ENCODE results near the gene TNP1.

The TNP1 gene

GRCh38 chr2:216855079-216855478 lies 4.8 kb downstream of the TNP1 start:
- H3K4me3 ChIP-seq (ENCODE audit: low read depth, low read length): no peak overlapping the region
- no peak for DNase-seq (ENCODE audit: low read depth)
- TF ChIP-seq, protein P1, sequence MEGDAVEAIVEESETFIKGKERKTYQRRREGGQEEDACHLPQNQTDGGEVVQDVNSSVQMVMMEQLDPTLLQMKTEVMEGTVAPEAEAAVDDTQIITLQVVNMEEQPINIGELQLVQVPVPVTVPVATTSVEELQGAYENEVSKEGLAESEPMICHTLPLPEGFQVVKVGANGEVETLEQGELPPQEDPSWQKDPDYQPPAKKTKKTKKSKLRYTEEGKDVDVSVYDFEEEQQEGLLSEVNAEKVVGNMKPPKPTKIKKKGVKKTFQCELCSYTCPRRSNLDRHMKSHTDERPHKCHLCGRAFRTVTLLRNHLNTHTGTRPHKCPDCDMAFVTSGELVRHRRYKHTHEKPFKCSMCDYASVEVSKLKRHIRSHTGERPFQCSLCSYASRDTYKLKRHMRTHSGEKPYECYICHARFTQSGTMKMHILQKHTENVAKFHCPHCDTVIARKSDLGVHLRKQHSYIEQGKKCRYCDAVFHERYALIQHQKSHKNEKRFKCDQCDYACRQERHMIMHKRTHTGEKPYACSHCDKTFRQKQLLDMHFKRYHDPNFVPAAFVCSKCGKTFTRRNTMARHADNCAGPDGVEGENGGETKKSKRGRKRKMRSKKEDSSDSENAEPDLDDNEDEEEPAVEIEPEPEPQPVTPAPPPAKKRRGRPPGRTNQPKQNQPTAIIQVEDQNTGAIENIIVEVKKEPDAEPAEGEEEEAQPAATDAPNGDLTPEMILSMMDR (IDR thresholded peaks at IDR 0.05; ENCODE audit: low read depth, low read length, missing control alignments): no peak
- in situ Hi-C loops (cut with HindIII; ENCODE audit: low sequenced_read_pairs): no loop called here

- TF ChIP-seq, protein P1 (IDR thresholded peaks at IDR 0.05; ENCODE audit: low read depth, low read length, missing control alignments): no peak
- no peak overlapping the region for H3K4me3 ChIP-seq (ENCODE audit: low read depth, low read length)
- in situ Hi-C loops (cut with HindIII; ENCODE audit: low sequenced_read_pairs): no loop called here
- DNase-seq (ENCODE audit: low read depth): no peak
These were observed 8.3 kb downstream of the TNP1 start for GRCh38 chr2:216851486-216852090.

GRCh38 chr2:216850665-216851322 lies 9.1 kb downstream of the TNP1 start:
- H3K4me3 ChIP-seq (ENCODE audit: low read depth, low read length): no peak overlapping the region
- DNase-seq (ENCODE audit: low read depth): no peak
- in situ Hi-C loops (cut with HindIII; ENCODE audit: low sequenced_read_pairs): no loop called here
- TF ChIP-seq, protein P1 (IDR thresholded peaks at IDR 0.05; ENCODE audit: low read depth, low read length, missing control alignments): no peak

DNA sequence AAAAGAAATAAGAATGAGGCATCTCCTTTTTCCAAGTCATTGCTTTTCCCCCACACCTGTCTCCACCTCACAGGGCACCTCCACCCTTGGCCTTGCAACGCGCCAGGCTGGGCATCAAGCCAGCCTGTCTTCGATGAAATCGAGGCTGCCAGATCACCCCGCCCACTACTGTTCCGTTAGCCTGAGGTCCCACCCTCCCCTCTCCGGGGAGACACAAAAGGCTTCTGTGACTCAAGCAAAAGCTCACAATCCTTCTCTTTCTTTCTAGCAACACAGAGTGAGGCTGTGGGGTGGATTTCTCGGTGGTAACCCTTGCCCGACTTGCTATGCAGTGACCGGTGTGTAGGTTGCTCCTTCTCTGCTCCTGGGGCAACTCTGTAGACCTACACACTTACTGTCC lies 9.9 kb downstream of the TNP1 start:
- no peak overlapping the region for H3K4me3 ChIP-seq (ENCODE audit: low read depth, low read length)
- in situ Hi-C loops (cut with HindIII; ENCODE audit: low sequenced_read_pairs): no loop called here
- TF ChIP-seq, protein P1 (IDR thresholded peaks at IDR 0.05; ENCODE audit: low read depth, low read length, missing control alignments): no peak
- no peak for DNase-seq (ENCODE audit: low read depth)

DNA sequence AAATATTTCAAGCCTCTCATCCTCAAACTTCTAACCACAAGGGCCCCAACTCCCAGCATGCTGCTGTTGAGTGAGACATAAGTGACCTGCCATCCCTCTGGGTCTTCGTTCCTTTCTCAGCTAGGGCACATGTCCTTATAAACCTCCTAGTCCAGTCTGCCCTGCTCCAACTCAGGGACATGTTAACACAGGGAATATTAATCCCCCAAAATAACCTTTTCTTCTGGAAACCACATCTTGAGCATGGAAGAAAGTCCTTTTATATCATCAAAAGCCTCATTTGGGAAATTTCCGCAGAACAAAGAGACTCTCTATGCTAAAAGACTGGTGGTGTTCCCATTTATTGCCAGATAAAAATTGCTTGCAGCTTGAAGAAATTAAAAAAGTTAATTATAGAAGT lies 14.4 kb downstream of the TNP1 start:
- in situ Hi-C loops (cut with HindIII; ENCODE audit: low sequenced_read_pairs): no loop called here
- H3K4me3 ChIP-seq (ENCODE audit: low read depth, low read length): no peak overlapping the region
- no peak for DNase-seq (ENCODE audit: low read depth)
- TF ChIP-seq, protein P1 (IDR thresholded peaks at IDR 0.05; ENCODE audit: low read depth, low read length, missing control alignments): no peak

GRCh38 chr2:216842636-216843035 lies 17.2 kb downstream of the TNP1 start:
- no peak for DNase-seq (ENCODE audit: low read depth)
- no peak overlapping the region for H3K4me3 ChIP-seq (ENCODE audit: low read depth, low read length)
- in situ Hi-C loops (cut with HindIII; ENCODE audit: low sequenced_read_pairs): no loop called here
- TF ChIP-seq, protein P1 (IDR thresholded peaks at IDR 0.05; ENCODE audit: low read depth, low read length, missing control alignments): no peak

All from astrocyte of the cerebellum (primary cell).